DMS53 treated with DMSO at 0.1 percent for 48 hours (cell line): ENCODE data around the gene TLR9.
A peak's percentile ranks its signal among the peaks of the same experiment; 100 is the strongest.

ENCODE experiments used
- DNase-seq: peaks from one replicate; lab custom pipeline; 2025; ENCODE audit not compliant: unreplicated experiment; lab: John Stamatoyannopoulos, UW

The TLR9 gene

GRCh38 chr3:52247409-52248164 is 22.1 kb upstream of the TLR9 start:
- DNase-seq = no peak

GRCh38 chr3:52246728-52247408 is 21.4 kb upstream of the TLR9 start:
- DNase-seq = no peak

GRCh38 chr3:52246264-52246620 is 20.8 kb upstream of the TLR9 start:
- DNase-seq = no peak

GRCh38 chr3:52245322-52246263 is 20.1 kb upstream of the TLR9 start, which contains the start of gene PPM1M:
Gene PPM1M (plus strand): TSS chr3:52245759. CDS start chr3:52245825, 66 bp downstream.
- no peak for DNase-seq

- DNase-seq = no peak
Observed at GRCh38 chr3:52243791-52244628, 18.6 kb upstream of the TLR9 start.

GRCh38 chr3:52242039-52242438 is 16.6 kb upstream of the TLR9 start:
- no peak for DNase-seq

DNA sequence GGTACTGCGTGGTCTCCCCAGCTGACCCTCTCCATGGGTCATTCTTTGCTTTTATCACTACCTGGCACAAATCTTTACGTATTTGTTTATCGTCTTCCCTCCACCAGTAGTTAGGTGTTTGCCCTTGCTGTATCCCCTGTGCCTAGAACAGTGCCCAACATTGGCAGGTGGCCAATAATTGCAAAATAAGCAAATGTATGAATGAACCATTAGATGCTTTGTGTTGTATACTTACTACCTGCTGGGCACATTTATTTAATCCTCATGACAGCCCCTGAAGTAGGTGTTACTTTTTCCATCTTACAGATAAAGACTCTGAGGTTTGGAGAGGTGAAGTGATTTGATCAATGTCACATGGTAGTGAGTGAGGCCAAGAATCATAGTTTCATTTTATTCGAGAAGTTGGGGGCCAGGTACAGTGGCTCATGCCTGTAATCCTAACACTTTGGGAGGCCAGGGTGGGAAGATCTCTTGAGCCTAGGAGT is 15.5 kb upstream of the TLR9 start:
- no peak for DNase-seq

DNA sequence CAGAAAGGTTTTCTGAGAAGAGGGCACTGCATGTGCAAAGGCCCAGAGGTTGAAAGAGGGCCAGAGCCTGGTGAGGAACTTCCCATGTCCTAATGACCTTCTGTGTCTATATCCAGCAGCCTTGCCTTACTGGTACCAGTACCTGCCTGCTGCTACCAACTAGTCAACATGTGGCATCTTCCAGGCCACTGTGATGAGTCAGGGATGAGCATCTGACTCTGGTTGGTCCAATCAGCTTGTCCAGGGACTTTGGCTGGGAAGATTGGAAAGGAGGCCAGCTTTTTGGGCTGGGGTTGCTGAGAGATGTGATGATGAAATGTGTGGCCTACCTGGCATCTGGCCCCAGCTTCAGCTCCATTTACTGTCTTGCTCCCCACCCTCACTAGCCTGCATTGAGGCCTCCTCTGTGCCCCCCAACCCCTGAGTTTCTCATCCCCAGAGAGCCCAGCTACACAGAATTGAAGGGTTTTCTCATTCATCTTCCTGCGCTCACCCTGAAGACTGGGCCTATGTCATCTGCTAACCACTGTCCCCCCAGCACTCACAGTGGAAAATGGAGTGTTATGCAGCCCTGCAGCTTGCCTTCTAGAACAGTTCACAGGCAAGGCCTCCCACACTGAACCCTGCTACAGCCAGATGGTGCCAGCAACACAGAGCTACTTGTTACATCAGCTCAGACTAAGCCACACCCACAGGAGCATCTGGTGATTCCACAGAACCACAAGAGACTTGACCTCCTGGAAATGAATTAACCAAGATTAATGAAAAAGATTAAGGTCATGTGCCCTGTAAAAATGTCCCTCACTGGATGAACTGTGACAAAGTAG is 14.8 kb upstream of the TLR9 start:
- DNase-seq = peak; percentile 33

GRCh38 chr3:52238761-52239701 is 13.6 kb upstream of the TLR9 start, which contains the start of gene TWF2:
Gene TWF2 (minus strand): TSS chr3:52239158. CDS start chr3:52239016, 142 bp downstream.
- DNase-seq = no peak

GRCh38 chr3:52238193-52238760 is 12.8 kb upstream of the TLR9 start:
- DNase-seq = no peak

- no peak for DNase-seq
Observed at GRCh38 chr3:52237657-52238172, 12.3 kb upstream of the TLR9 start.

- DNase-seq = no peak
Observed at GRCh38 chr3:52237006-52237656, 11.7 kb upstream of the TLR9 start.

GRCh38 chr3:52236424-52236886 is 11.0 kb upstream of the TLR9 start:
- DNase-seq = no peak

DNA sequence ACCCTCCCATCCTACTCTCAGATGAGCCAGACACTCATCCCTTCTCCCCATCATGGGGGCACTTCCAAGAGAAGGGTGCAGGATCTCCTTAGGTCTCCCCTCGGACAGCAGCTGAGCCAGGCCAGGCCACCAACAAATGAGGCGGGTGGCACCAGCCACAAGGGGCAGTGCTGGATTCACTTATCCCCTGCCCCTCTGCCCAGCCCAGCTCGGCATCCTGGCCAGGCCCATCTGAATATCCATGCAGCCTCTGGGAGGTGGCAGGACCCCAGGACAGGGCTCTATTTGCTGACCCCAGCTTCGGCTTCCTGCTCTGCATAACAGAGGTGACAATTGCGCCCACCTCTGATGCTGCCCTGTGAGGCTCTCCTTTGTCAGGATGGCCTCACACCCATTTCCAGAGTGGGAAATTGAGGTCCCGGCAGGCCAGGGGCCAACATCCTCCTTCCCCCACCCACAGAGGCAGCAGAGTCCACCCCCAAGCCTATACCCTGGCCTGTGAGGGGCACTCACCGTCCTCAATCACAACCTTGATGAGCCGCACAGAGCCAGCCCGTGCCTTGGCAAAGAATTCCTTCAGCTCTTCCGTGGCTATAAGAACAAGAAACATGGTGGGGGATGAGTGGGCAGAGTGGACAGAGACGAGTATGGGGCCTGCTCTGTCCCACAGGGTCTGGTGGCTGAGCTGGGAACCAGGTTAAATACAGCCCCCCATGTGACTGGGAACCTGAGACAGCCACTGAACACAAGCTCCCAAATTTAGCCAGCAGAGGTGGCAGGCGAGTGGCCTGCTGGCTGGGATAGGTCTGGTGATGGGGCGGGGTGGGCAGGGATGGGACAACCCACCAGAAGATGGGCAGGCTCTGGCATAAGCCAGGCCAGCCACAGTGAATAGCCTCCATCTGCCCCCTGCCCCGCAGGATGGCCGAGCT is 9.3 kb upstream of the TLR9 start:
- no peak for DNase-seq

DNA sequence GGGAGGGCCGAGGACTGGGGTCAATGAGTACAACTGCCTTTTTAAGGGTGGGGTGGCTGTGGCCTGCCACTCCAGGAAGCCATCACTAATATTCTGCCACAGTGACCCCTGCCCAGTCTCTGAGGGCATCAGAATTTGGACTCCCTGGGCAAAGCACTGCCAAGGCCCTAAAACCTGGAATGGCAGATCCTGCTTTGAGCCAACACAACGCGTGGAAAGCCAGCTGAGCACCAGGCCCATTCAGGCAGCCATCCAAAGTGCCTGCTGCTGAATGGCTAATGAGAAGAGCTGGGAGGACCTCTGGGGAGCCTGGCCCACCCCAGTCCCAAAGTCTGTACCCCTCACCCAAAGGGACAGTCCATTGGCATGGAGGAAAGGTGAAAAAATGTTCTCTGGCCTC is 8.5 kb upstream of the TLR9 start:
- no peak for DNase-seq

- no peak for DNase-seq
Observed at GRCh38 chr3:52233108-52233591, 7.7 kb upstream of the TLR9 start.
